DOHH2 (cell line): Measurements from ENCODE around the gene SMC3.
A peak's percentile ranks its signal among the peaks of the same experiment; 100 is the strongest.

Experiments used
- H3F3A ChIP-seq: fragments of 200-600 bp; sonication (generic), shearing (Covaris generic); 2 replicates; pipeline ENCODE4 v1.6.0; 2016; ENCODE audit warnings: antibody characterized with exemption, mild to moderate bottlenecking; ENCODE audit not compliant: control insufficient read depth, insufficient read depth
- H3K27ac ChIP-seq: fragments of 200-600 bp; sonication (generic); 2 replicates; pipeline ENCODE4 v1.5.1; 2014; ENCODE audit warnings: low read depth, mild to moderate bottlenecking, low read length, moderate library complexity
- H3K27me3 ChIP-seq: fragments of 200-600 bp; sonication (generic); 2 replicates; pipeline ENCODE4 v1.6.1; 2014; ENCODE audit warnings: mild to moderate bottlenecking, low read length, mixed read lengths; ENCODE audit not compliant: control insufficient read depth
- H3K36me3 ChIP-seq: fragments of 200-600 bp; sonication (generic); 2 replicates; pipeline ENCODE4 v1.6.1; 2014; ENCODE audit warnings: mild to moderate bottlenecking, low read length, moderate library complexity, mixed read lengths; ENCODE audit not compliant: control insufficient read depth
- H3K4me1 ChIP-seq: fragments of 200-600 bp; sonication (generic); 2 replicates; pipeline ENCODE4 v1.6.1; 2014; ENCODE audit warnings: mild to moderate bottlenecking, low read length, mixed read lengths; ENCODE audit not compliant: control insufficient read depth
- H3K4me2 ChIP-seq: fragments of 200-600 bp; sonication (generic); 2 replicates; pipeline ENCODE4 v1.6.0; 2014; ENCODE audit warnings: mild to moderate bottlenecking, low read length, moderate library complexity
- H3K4me3 ChIP-seq: fragments of 200-600 bp; sonication (generic); 2 replicates; pipeline ENCODE4 v1.5.1; 2014; ENCODE audit warnings: mild to moderate bottlenecking, low read length, mixed read lengths
- H3K79me2 ChIP-seq: fragments of 200-600 bp; sonication (generic); 2 replicates; pipeline ENCODE4 v1.6.1; 2014; ENCODE audit warnings: mild to moderate bottlenecking, low read length, mixed read lengths; ENCODE audit not compliant: control insufficient read depth
- H3K9me2 ChIP-seq: fragments of 200-600 bp; sonication (generic); replicated peaks from 2 replicates; pipeline ENCODE4 v1.6.1; 2014; ENCODE audit warnings: mild to moderate bottlenecking, low read length, mixed read lengths; ENCODE audit not compliant: control insufficient read depth
- H3K9me3 ChIP-seq: fragments of 200-600 bp; sonication (generic); 2 replicates; pipeline ENCODE4 v1.6.1; 2014; ENCODE audit warnings: antibody characterized with exemption, low read length, mixed read lengths; ENCODE audit not compliant: control insufficient read depth, insufficient read depth
- H4K20me1 ChIP-seq: fragments of 200-600 bp; sonication (generic); 2 replicates; pipeline ENCODE4 v1.6.0; 2014; ENCODE audit warnings: low read depth, mild to moderate bottlenecking, antibody characterized with exemption, low read length, moderate library complexity; ENCODE audit not compliant: control insufficient read depth, insufficient read depth
- CTCF ChIP-seq: fragments of 200-600 bp; sonication (generic); IDR thresholded peaks from one replicate; pipeline ENCODE4 v1.5.1; 2014; ENCODE audit warnings: antibody characterized with exemption, mild to moderate bottlenecking, low read depth, low read length; ENCODE audit not compliant: poor library complexity, severe bottlenecking
- EZH2phosphoT487 ChIP-seq: fragments of 200-600 bp; sonication (generic); IDR thresholded peaks from 2 replicates; pipeline ENCODE4 v1.6.1; 2017; ENCODE audit warnings: borderline replicate concordance, mild to moderate bottlenecking, antibody characterized with exemption, low read length, moderate library complexity, mixed read lengths

SMC3 gene

GRCh38 chr10:110642204-110643034 lies 74.9 kb downstream of the SMC3 start:
- Histone ChIP-seq H3K9me3 (no peaks in the 10 kb centered on the region), H3K27me3 (peaks cover 58% of the 10 kb centered on the region), H3K27ac (no peak overlapping the region), H4K20me1 (no peaks in the 10 kb centered on the region), H3K79me2 (no peaks in the 10 kb centered on the region), H3K36me3 (no peaks in the 10 kb centered on the region), H3K9me2 (no peaks in the 10 kb centered on the region), H3K4me1 (peaks cover 18% of the 10 kb centered on the region), H3K4me3 (no peak overlapping the region), H3K4me2 (no peak overlapping the region), H3F3A (no peaks in the 10 kb centered on the region)
- TF ChIP-seq EZH2phosphoT487 = no peak
- TF ChIP-seq CTCF = no peak

DNA sequence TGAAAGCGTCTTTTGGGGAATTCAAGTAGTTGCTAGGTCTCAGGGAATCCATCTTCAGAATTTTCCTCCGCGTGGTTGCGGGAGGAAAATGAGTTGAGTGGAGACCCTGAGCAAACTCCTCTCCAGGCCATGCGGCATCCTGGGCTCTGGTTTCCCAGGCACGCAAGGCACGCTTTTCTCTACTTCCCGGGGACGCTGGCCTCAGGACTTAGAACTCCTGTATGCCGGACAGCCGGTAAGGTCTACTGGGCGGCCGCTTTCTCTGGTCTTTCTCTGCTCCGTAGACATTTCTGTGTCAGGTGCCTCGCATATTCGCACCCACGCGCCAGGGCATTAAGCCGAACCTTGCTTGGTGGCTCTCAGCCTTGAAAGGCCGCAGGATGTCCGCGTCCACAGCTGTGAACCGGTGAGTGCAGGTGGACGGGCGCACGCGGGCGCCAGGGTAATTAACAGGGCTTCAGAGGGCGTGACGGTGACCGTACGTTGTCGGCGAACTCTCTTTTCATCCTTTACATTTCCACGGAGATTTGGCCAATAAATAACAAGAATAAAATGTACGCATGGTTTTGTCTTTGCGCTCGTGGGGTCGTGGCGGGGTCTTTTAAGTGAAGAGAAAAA lies 75.6 kb downstream of the SMC3 start:
- peak overlapping the region; percentile 47 for H3K4me3 ChIP-seq
- no peaks in the 10 kb centered on the region for H4K20me1 ChIP-seq
- H3K36me3 ChIP-seq = no peaks in the 10 kb centered on the region
- peaks cover 59% of the 10 kb centered on the region for H3K27me3 ChIP-seq
- H3K4me2 ChIP-seq = peak overlapping the region; percentile 66
- no peak for TF ChIP-seq CTCF
- TF ChIP-seq EZH2phosphoT487 = peak; percentile 49
- no peaks in the 10 kb centered on the region for H3F3A ChIP-seq
- H3K79me2 ChIP-seq = no peaks in the 10 kb centered on the region
- H3K9me3 ChIP-seq = no peaks in the 10 kb centered on the region
- no peak overlapping the region for H3K27ac ChIP-seq
- no peaks in the 10 kb centered on the region for H3K9me2 ChIP-seq
- H3K4me1 ChIP-seq = peaks cover 18% of the 10 kb centered on the region

DNA sequence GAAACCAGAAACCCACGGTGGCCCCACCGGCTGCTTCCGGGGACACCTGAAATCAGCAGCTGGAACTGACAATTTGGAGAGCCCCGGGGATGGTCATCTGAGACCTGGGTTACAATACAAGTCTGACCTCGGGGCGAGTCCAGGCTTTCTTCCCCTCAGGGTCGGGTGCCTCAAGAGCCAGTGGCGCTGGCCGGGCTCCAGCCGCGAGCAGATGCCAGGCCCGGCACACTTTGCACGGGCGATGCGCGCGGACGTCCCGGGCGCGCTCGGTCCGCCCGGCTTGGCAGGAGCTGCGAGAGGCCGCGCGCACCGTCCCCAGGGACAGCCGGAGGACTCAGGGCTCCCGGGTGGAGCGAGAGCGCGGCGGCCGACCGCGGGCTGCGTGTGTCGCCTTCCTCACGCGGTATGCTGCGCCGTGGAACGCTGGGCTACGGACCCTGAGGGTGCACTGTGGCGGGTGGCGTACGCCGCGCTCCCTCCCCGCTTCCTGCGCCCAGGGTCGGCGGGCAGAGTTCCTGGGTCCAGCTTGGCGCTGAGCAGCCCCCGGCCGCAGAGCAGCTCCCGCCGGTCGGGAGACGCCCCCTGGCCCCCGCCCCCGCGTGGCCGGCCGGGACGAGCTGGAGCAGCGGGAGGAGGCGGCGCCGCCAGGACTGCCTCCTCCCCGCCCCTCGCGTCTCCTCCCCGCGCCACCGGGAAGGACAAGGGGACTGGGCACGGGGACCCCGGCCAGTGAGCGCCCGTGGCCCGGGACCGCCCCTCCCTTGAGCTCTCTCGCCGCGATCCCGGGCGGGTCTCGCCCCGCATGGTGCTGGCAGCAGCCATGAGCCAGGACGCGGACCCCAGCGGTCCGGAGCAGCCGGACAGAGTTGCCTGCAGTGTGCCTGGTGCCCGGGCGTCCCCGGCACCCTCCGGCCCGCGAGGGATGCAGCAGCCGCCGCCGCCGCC lies 76.4 kb downstream of the SMC3 start, which contains the start of gene RBM20:
RBM20 (plus strand) TSS at position 684 of the 945 bp plus-strand sequence; CDS start at position 803, 119 bp downstream.
- Histone ChIP-seq H3K27ac (no peak within 1 kb of the TSS), H3K4me1 (peaks cover 18% of the 10 kb centered on the region), H3F3A (no peaks in the 10 kb centered on the region), H3K4me2 (peak within 1 kb of the TSS; percentile 66), H3K36me3 (no peaks in the 10 kb centered on the region), H3K79me2 (no peaks in the 10 kb centered on the region), H3K4me3 (peak within 1 kb of the TSS; percentile 47), H3K9me2 (no peaks in the 10 kb centered on the region), H3K9me3 (no peaks in the 10 kb centered on the region), H4K20me1 (no peaks in the 10 kb centered on the region), H3K27me3 (peaks cover 63% of the 10 kb centered on the region)
- TF ChIP-seq EZH2phosphoT487 (peak; percentile 84), CTCF (no peak)
